Breast epithelium (tissue), 3 donors: Measurements from ENCODE around the gene GSTT4.

Experiments
- CTCF ChIP-seq, 3 donors: fragments of 450-650 bp; IDR thresholded peaks; one replicate each; pipeline ENCODE4 v1.5.1; 2016 to 2017; ENCODE audit warnings: antibody characterized with exemption in 3 of 3, mild to moderate bottlenecking in 3 of 3, moderate library complexity in 3 of 3
- POLR2A ChIP-seq: fragments of 450-650 bp; IDR thresholded peaks from one replicate; pipeline ENCODE4 v1.6.1; 2016; ENCODE audit warnings: antibody characterized with exemption, mild to moderate bottlenecking, moderate library complexity
- POLR2AphosphoS5 ChIP-seq, 3 donors: sonication (generic); formaldehyde crosslinking; IDR thresholded peaks; one replicate each; pipeline ENCODE4 v1.6.1; 2017; ENCODE audit warnings: antibody characterized with exemption in 3 of 3

- TF ChIP-seq POLR2A = no peak
- no peak for TF ChIP-seq CTCF (IDR thresholded peaks at IDR 0.05)
- no peak for TF ChIP-seq POLR2AphosphoS5 (IDR thresholded peaks at IDR 0.05)
Measured at GRCh38 chr22:24033731-24034130, 28.5 kb upstream of the GSTT4 start.
